OCI-LY7 (cell line): ENCODE results near the gene ZNF783. TPM values are rescaled to one million over a fixed set of nuclear protein-coding genes. Genes with fewer than 3 reads are reported as not detected.

Experiments used
- BruUV-seq: library from RNA; stranded (reverse); fragments of 400-500 nt; replicated peaks from 2 replicates; lab custom pipeline; 2021; lab: Mats Ljungman, UMichigan
- CTCF ChIA-PET: fragments of 300-600 bp; sonication (Branson Sonifier 250); formaldehyde crosslinking; loops from one replicate; lab custom pipeline; 2022; ENCODE audit warnings: antibody characterized with exemption; ENCODE audit not compliant: unreplicated experiment; lab: Charles Lee
- POLR2A ChIA-PET: fragments of 300-600 bp; sonication (Branson Sonifier 250); formaldehyde crosslinking; loops from one replicate; lab custom pipeline; 2022; ENCODE audit warnings: antibody characterized with exemption; lab: Charles Lee
- DNase-seq: peaks from one replicate; pipeline ENCODE4 v3.0.0-alpha.2; 2015; ENCODE audit warnings: low spot score
- H2AFZ ChIP-seq: fragments of 200-600 bp; sonication (generic), shearing (Covaris generic); 2 replicates; pipeline ENCODE4 v1.6.1; 2014; ENCODE audit warnings: mild to moderate bottlenecking, antibody characterized with exemption, low read length, moderate library complexity
- H3K27ac ChIP-seq: fragments of 200-600 bp; sonication (generic); 2 replicates; pipeline ENCODE4 v1.5.1; 2014; ENCODE audit warnings: mixed run types, low read depth, mild to moderate bottlenecking, moderate library complexity, low read length, inconsistent platforms; ENCODE audit not compliant: poor library complexity, severe bottlenecking
- H3K36me3 ChIP-seq: fragments of 200-600 bp; sonication (generic); 2 replicates; pipeline ENCODE4 v1.6.1; 2014; ENCODE audit warnings: mild to moderate bottlenecking, antibody characterized with exemption, low read length, moderate library complexity, mixed read lengths; ENCODE audit not compliant: insufficient read depth
- H3K4me1 ChIP-seq: fragments of 200-600 bp; sonication (generic); 2 replicates; pipeline ENCODE4 v1.5.1; 2014; ENCODE audit warnings: mild to moderate bottlenecking, low read length; ENCODE audit not compliant: insufficient read depth, poor library complexity, severe bottlenecking
- H3K4me2 ChIP-seq: fragments of 200-600 bp; sonication (generic); 2 replicates; pipeline ENCODE4 v1.6.1; 2014; ENCODE audit warnings: mild to moderate bottlenecking, low read length
- H3K4me3 ChIP-seq: fragments of 200-600 bp; sonication (generic); 2 replicates; pipeline ENCODE4 v1.5.1; 2014; ENCODE audit warnings: mild to moderate bottlenecking, low read depth, low read length; ENCODE audit not compliant: poor library complexity, severe bottlenecking
- H3K79me2 ChIP-seq: fragments of 200-600 bp; sonication (generic); 2 replicates; pipeline ENCODE4 v1.6.1; 2016; ENCODE audit warnings: low read depth, mild to moderate bottlenecking, low read length, moderate library complexity, mixed read lengths; ENCODE audit not compliant: insufficient read depth
- H3K9me2 ChIP-seq: fragments of 200-600 bp; sonication (generic); 2 replicates; pipeline ENCODE4 v1.6.1; 2016; ENCODE audit warnings: mild to moderate bottlenecking, low read length, mixed read lengths; ENCODE audit not compliant: insufficient read depth
- H3K9me3 ChIP-seq: fragments of 200-600 bp; sonication (generic); 2 replicates; pipeline ENCODE4 v1.6.1; 2014; ENCODE audit warnings: mild to moderate bottlenecking, mixed run types, low read length, mixed read lengths
- H4K20me1 ChIP-seq: fragments of 200-600 bp; sonication (generic); 2 replicates; pipeline ENCODE4 v1.6.1; 2014; ENCODE audit warnings: mild to moderate bottlenecking, antibody characterized with exemption, low read length, moderate library complexity, mixed read lengths; ENCODE audit not compliant: insufficient read depth
- EZH2phosphoT487 ChIP-seq: fragments of 200-600 bp; sonication (generic); IDR thresholded peaks from 2 replicates; pipeline ENCODE4 v1.6.1; 2018; ENCODE audit warnings: low read depth, borderline replicate concordance, mild to moderate bottlenecking, mixed run types, antibody characterized with exemption, low read length, moderate library complexity, mixed read lengths
- intact Hi-C: fragments of 100-400 bp; cut with micrococcal nuclease; formaldehyde crosslinking; loops from one replicate; pipeline ENCODE4 v1.10.0; 2022; ENCODE audit not compliant: unreplicated experiment
- small RNA-seq: library from RNA; depleted of rRNA; stranded (forward); fragments of <200 nt; gene quantifications from one replicate; pipeline ENCODE3, GENCODE V24; 2014
- total RNA-seq, 2 experiments: library from RNA; depleted of rRNA in 1 of 2; stranded (reverse); fragments of >200 nt in 1 of 2; shearing (Covaris generic) in 1 of 2; gene quantifications; 2 replicates each; pipeline ENCODE4 v1.2.3, GENCODE V29; 2014 to 2022
- TF ChIP-seq, protein P1 (sequence below): fragments of 200-600 bp; sonication (generic); conservative IDR thresholded peaks from 2 replicates; pipeline ENCODE4 v1.5.1; 2014; ENCODE audit warnings: mild to moderate bottlenecking, antibody characterized with exemption, low read length, moderate library complexity, mixed read lengths

Gene ZNF783
- total RNA-seq, 2 experiments from 2014 or later, result 13.1 to 18.8 TPM

GRCh38 chr7:149333321-149333717 lies 71.3 kb downstream of the ZNF783 start:
- H3K27ac ChIP-seq, result no peak overlapping the region
- TF ChIP-seq, protein P1, sequence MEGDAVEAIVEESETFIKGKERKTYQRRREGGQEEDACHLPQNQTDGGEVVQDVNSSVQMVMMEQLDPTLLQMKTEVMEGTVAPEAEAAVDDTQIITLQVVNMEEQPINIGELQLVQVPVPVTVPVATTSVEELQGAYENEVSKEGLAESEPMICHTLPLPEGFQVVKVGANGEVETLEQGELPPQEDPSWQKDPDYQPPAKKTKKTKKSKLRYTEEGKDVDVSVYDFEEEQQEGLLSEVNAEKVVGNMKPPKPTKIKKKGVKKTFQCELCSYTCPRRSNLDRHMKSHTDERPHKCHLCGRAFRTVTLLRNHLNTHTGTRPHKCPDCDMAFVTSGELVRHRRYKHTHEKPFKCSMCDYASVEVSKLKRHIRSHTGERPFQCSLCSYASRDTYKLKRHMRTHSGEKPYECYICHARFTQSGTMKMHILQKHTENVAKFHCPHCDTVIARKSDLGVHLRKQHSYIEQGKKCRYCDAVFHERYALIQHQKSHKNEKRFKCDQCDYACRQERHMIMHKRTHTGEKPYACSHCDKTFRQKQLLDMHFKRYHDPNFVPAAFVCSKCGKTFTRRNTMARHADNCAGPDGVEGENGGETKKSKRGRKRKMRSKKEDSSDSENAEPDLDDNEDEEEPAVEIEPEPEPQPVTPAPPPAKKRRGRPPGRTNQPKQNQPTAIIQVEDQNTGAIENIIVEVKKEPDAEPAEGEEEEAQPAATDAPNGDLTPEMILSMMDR, result no peak
- TF ChIP-seq EZH2phosphoT487, result no peak
- H3K4me3 ChIP-seq, result no peak overlapping the region
- H3K79me2 ChIP-seq, result no peaks in the 10 kb centered on the region
- H3K4me1 ChIP-seq, result no peaks in the 10 kb centered on the region
- no peaks in the 10 kb centered on the region for H4K20me1 ChIP-seq
- no peak overlapping the region for H3K4me2 ChIP-seq
- no peaks in the 10 kb centered on the region for H3K36me3 ChIP-seq
- no peaks in the 10 kb centered on the region for H3K9me3 ChIP-seq
- intact Hi-C loops, result no loop called here
- no TSS peak for BruUV-seq
- no peak for DNase-seq
- ChIA-PET CTCF (no interaction called here), POLR2A (interaction anchor here (0.7 kb wide), 1 partner anchor 31 kb away, joined by 3 read pairs; no protein-coding TSS in a partner anchor)
- no peak overlapping the region for H2AFZ ChIP-seq
- no peaks in the 10 kb centered on the region for H3K9me2 ChIP-seq

- DNase-seq, result no peak
- CTCF ChIA-PET, result no interaction called here
- H3K36me3 ChIP-seq, result no peaks in the 10 kb centered on the region
- no peaks in the 10 kb centered on the region for H3K9me3 ChIP-seq
- H3K27ac ChIP-seq, result no peak overlapping the region
- intact Hi-C loops, result no loop called here
- H2AFZ ChIP-seq, result no peak overlapping the region
- H3K4me3 ChIP-seq, result no peak overlapping the region
- no peak overlapping the region for H3K4me2 ChIP-seq
- POLR2A ChIA-PET, result interaction anchor here (0.7 to 0.9 kb wide), 2 partner anchors 30 to 73 kb away, joined by 3 read pairs; no protein-coding TSS in a partner anchor
- no peaks in the 10 kb centered on the region for H3K4me1 ChIP-seq
- no peaks in the 10 kb centered on the region for H4K20me1 ChIP-seq
- TF ChIP-seq, protein P1, result no peak
- TF ChIP-seq EZH2phosphoT487, result no peak
- H3K79me2 ChIP-seq, result no peaks in the 10 kb centered on the region
- H3K9me2 ChIP-seq, result no peaks in the 10 kb centered on the region
- BruUV-seq, result no TSS peak
Measured at GRCh38 chr7:149334219-149334618, 72.2 kb downstream of the ZNF783 start.

Small RNA genes within 50 kb of the gene (small RNA-seq; reads per million reads assigned to genes)
- not detected for gene AC004941.2

Other genes starting within 250 kb of the ZNF783 start
- 130 TPM in 2 replicates for gene PDIA4, start 233.7 kb upstream of the ZNF783 start, total RNA-seq (2014; rRNA removed; shearing (Covaris generic))
- gene PDIA4, start 233.7 kb upstream of the ZNF783 start, total RNA-seq (2022), result 120 and 141 TPM in 2 replicates
- gene ZNF786, start 171.5 kb upstream of the ZNF783 start, total RNA-seq (2014; rRNA removed; shearing (Covaris generic)), result 3.9 and 5.1 TPM in 2 replicates
- gene ZNF786, start 171.5 kb upstream of the ZNF783 start, total RNA-seq (2022), result 6.8 and 7.7 TPM in 2 replicates
- 0.28 and 1.4 TPM in 2 replicates for gene ZNF425, start 135.9 kb upstream of the ZNF783 start, total RNA-seq (2014; rRNA removed; shearing (Covaris generic))
- 1.1 and 1.6 TPM in 2 replicates for gene ZNF425, start 135.9 kb upstream of the ZNF783 start, total RNA-seq (2022)
- gene ZNF398, start 114.7 kb upstream of the ZNF783 start, total RNA-seq (2014; rRNA removed; shearing (Covaris generic)), result 11.4 and 11.8 TPM in 2 replicates
- 14.2 and 15.5 TPM in 2 replicates for gene ZNF398, start 114.7 kb upstream of the ZNF783 start, total RNA-seq (2022)
- 13.3 and 15.4 TPM in 2 replicates for gene ZNF282, start 66.7 kb upstream of the ZNF783 start, total RNA-seq (2014; rRNA removed; shearing (Covaris generic))
- 26.6 and 28.3 TPM in 2 replicates for gene ZNF282, start 66.7 kb upstream of the ZNF783 start, total RNA-seq (2022)
- 11.6 and 13.1 TPM in 2 replicates for gene ZNF212, start 22.5 kb upstream of the ZNF783 start, total RNA-seq (2014; rRNA removed; shearing (Covaris generic))
- gene ZNF212, start 22.5 kb upstream of the ZNF783 start, total RNA-seq (2022), result 12.7 and 14.1 TPM in 2 replicates
- 5.2 and 6.2 TPM in 2 replicates for gene ZNF777, start 198.9 kb downstream of the ZNF783 start, total RNA-seq (2014; rRNA removed; shearing (Covaris generic))
- 9.5 and 10.4 TPM in 2 replicates for gene ZNF777, start 198.9 kb downstream of the ZNF783 start, total RNA-seq (2022)
- gene ZNF746, start 235.6 kb downstream of the ZNF783 start, total RNA-seq (2014; rRNA removed; shearing (Covaris generic)), result 14.8 and 17.3 TPM in 2 replicates
- gene ZNF746, start 235.6 kb downstream of the ZNF783 start, total RNA-seq (2022), result 18.9 and 22.0 TPM in 2 replicates